Stimulated activated CD8-positive, alpha-beta memory T cell treated with anti-CD3 and anti-CD28 coated beads, Interleukin-2, amount 100 ng/mL, for 1 hour (primary cell): ENCODE results near the gene IQSEC1.

Experiments
- DNase-seq, 2 donors: peaks; one replicate each; pipeline ENCODE4 v3.0.0-alpha.2; 2020; ENCODE audit warnings: low read depth in 2 of 2

The IQSEC1 gene

GRCh38 chr3:12968541-12968940 lies 104.7 kb downstream of the IQSEC1 start:
- DNase-seq: no peak

DNA sequence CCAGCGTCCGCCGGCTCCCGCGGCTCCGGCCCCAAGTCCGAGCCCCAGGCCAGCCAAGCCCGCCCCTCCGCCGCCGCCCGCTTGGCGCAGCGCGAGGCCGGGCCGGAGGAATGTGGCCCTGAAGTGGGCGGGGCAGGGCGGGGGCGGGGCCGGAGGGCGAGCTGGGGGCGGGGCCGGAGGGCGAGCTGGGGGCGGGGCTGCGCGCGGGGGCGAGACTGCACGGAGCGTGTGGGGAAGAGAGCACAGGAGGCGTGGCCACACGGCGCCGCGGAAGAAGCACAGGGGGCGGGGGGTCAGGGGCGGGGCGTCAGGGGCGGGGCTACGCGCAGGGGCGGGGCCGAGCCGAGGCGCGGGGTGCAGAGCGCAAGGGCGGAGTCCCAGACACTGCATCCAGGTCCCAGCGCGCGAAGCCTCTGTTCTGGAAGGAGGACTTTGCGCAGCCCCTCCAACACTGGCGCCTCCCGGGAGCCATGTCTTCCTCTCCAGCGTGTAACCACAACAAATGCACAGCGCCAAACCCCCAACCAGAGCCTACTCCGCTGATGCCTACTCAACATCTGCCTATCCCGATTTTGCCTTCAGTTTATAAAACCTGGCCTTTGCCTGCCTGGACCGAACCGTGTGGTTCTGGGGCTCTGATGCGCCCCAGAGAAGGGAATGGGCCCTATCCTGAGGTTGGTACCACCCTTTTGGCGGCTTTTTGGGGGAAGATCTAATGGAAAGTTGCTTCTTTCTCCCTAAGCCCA lies 105.5 kb downstream of the IQSEC1 start:
- peak; percentile 78 to 87 for DNase-seq

GRCh38 chr3:12966847-12967605 lies 106.2 kb downstream of the IQSEC1 start:
- no peak for DNase-seq

GRCh38 chr3:12965999-12966846 lies 107.0 kb downstream of the IQSEC1 start:
- DNase-seq: no peak

DNA sequence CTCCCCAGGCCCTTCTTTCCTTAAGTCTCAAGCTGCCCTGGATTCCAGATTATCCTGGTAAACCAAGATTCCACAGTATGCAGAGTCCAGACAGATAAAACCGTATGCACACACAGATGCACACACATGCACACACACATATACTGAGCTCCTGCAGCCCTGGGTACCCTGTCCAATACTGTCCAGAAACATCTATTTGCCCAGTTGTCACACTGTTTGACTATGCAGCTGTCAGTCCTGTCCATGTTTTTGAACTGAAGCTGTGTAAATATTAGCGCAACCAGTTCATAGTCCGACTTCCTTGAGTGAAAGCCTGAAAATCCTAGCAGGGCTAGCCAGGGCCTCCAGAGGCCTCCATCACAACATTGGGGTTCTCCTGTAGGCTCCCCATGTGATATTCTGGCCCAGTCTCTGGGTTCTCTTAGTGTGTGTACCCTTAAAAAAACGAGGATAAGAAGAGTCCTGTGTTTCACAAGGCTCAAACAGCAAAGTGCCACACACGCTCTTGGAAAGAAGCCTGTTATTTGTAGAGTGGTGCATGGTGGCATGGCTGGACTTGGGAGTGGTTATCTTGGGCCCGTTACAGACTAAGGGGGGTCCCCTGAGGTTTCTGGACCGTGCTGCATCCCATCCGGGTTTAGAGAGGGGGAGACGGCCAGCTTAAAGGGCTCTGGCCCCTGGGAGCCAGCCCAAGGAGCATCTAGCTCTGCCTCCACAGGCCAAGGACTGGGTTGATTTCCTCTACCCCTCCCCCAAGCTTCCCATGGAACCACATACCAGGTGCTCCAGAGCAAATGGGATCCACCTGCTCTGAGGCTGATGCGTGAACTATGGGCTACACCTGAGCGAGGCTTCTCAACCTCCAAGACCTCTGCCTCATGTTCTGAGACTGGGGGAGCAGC lies 108.3 kb downstream of the IQSEC1 start:
- DNase-seq: no peak

- no peak for DNase-seq
These were observed 109.1 kb downstream of the IQSEC1 start for GRCh38 chr3:12963922-12964701.

- DNase-seq: no peak
These were observed 109.9 kb downstream of the IQSEC1 start for GRCh38 chr3:12963231-12963896.

- DNase-seq: no peak
These were observed 110.9 kb downstream of the IQSEC1 start for GRCh38 chr3:12962292-12962691.

DNA sequence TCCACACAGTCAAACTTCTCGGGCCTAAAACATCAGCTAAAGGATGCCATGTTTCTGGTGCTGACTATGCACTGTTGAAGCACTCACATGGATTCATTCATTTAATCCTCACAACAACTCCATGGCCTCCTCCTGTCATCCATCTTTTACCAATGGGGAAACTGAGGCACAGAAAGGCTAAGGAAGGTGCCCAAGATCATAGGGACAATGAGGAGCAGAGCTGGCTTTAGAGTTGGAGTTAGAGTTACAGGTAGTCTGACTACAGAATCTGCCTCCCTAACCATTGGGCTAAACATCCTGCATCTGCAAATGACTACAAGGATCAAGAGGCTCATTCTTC lies 111.6 kb downstream of the IQSEC1 start:
- no peak for DNase-seq

DNA sequence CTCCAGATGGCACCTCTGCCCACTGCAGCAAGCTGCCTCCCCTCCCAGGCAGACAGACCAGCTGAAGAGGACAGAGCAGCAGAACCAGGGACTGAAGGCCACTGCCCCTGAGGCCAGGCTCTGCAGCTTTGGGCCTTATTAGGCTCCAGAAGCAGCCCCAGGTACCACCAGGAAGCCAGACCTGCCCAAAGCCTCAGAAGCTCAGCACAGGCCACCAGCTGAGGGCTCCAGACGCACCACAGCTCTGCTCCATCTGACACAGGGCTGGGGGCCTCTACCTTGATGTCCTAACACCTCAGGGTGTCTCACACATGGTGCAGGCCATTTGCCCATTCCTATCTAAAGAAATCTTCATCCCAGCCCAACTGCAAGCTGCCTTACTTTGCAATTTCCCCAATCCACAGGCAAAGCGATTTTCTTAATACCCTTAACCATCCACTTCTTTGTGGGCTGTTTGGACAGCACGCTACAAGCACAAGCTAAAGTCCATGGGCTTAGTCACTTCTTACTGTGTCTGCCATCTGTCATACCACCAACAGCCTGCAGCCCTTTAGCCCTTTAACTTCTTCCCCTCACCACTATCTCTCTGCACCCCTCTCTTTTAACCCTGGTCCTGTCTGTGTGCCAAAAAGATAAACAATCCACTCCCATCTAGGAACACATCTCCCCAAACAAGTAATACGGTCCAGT lies 112.1 kb downstream of the IQSEC1 start:
- no peak for DNase-seq

GRCh38 chr3:12960497-12960896 lies 112.7 kb downstream of the IQSEC1 start:
- DNase-seq: no peak

DNA sequence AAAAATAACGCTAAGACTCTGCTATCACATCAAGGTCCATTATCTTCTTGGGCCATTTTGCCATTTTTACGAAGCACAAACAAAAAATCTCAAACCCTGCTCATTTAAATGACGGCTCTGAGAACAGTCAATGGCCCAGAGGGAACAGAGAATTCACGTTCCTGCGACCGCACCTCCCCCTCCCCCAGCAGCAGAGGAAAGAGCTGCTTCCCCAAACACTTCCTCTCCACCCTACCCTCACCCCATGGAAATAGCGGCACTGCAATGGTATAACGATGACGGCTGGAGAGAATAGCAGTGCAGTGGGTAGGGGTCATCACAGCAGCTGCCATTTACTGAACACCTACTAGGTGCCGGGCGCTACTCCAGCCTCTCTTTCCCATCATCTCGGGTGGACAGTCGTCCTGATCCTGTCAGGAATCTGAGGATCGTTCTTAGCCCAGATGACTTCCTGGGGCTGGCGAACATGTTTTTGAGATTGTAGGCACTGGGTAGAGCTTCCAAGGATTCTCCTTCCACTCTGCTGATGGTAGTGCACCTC lies 113.3 kb downstream of the IQSEC1 start:
- DNase-seq: no peak

GRCh38 chr3:12959410-12959809 lies 113.8 kb downstream of the IQSEC1 start:
- no peak for DNase-seq

- no peak for DNase-seq
These were observed 115.1 kb downstream of the IQSEC1 start for GRCh38 chr3:12957824-12958792.

- no peak for DNase-seq
These were observed 115.9 kb downstream of the IQSEC1 start for GRCh38 chr3:12957339-12957738.

GRCh38 chr3:12956316-12956660 lies 116.9 kb downstream of the IQSEC1 start:
- no peak for DNase-seq

DNA sequence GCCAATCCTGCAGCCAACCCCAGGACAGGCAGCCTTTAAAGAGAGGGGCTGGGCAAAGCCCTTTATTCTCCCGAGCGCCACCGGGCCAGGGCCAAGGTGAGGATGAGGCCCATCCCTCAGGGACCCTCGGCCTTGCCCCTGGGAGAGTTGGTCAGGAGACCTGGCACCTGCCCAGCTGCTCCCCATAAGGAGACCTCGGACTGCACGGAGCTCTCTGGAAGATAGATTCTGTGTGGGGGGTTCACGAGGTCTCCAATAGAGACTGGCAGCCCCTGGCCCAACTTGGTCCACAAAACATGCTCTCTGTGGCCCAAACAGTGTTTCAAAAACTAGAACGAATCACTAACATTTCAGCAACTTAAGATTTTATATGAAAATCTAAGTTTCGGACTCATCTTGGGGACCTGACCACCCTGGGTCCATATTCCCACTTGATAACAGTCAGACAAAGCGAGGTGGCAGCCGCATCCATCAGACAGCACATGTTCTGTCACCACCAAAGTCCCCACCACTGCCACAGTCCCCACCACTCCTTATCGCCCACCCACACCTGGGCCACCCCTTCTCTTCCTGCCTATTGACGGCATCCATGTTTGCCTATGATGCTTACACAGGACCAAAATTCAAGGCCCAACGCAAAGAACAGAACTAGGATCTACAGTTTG lies 117.4 kb downstream of the IQSEC1 start:
- DNase-seq: no peak
